Activated T-helper 9 cell treated with anti-CD3 and anti-CD28 coated beads, Interleukin-2, amount 50 U/mL, for 16 hours (primary cell): Measurements from ENCODE around the gene SETBP1.

Experiments
- DNase-seq: peaks from one replicate; pipeline ENCODE4 v3.0.0-alpha.2; 2020; ENCODE audit warnings: low read depth

SETBP1 gene

DNA sequence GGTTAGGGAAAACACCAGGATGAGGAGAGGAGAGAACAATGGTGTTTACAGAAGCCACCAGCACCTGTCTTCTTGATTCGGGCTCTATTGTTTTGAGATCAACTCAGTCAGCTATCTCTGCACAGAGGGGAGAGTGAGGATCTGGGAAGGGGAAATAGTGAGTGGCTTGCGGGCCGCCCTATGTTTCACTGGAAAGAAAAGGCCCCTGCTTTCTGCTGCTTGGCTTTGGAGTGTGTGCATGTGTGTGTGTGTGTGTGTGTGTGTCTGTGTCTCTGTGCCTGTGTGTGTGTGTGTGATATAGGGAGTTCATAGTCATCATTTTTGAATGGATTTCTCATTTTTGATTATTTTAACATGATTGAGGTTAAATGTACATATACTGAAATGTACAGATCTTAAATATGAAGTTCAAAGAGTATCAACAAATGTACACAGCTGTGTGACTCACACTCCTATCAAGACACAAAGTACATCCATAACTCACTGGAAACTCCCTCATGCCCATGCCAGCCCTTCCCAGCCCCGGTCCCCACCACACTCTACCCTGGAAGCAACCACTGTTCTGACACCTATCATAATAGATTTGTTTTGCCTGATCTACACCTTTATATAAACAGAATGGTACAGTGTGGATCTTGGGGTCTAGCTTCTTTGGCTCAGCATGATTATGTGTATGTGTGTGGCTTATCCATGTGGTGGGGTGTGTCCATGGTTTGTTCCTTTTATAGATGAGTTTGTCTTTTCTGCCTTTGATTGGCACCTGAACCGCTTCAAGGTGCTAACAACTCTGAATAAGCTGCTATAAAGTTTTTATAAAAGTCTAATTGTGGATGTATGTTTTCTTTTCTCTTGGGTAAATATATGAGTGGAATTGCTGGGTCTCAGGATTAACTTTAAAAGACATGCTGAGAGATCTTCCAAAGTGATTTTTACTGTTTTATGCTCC, 258.3 kb downstream of the SETBP1 start:
- DNase-seq = no peak

DNA sequence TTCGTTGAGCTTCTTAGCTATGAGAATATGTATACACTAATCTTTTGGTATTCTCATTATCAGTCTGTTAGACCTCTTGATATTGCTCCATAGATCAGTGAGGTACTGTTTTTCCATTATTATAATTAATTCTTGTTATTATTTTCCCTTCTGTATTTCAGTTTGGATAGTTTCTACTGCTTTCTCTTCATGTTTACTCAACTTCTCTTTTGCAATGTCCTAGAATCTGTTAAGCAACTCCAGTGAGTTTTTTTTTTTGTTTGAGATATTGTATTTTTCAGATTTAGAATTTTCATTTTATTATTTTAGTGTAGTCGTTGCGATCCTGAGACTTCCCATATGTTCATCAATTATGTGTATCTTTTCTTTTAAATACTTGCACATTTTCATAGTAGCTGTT, 260.8 kb downstream of the SETBP1 start:
- DNase-seq = no peak

DNA sequence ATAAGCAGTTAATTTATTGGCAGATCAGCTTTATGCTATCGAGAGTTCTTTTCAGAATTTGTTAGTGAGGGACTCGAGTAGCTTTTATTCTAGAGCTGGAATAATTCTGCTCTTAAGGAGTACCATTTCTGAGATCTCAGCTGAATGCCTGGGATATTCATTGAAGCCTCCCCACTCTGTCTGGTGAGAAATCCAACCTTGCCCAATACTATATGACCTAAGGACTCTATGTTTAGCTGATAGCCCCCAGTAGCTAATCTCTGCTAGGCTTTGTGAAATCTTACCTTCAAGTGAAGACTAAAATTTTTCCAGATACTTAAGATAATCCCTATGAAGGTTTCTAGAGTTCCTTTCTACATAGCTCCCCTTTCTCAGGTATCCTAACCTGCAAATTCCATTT, 261.4 kb downstream of the SETBP1 start:
- no peak for DNase-seq

DNA sequence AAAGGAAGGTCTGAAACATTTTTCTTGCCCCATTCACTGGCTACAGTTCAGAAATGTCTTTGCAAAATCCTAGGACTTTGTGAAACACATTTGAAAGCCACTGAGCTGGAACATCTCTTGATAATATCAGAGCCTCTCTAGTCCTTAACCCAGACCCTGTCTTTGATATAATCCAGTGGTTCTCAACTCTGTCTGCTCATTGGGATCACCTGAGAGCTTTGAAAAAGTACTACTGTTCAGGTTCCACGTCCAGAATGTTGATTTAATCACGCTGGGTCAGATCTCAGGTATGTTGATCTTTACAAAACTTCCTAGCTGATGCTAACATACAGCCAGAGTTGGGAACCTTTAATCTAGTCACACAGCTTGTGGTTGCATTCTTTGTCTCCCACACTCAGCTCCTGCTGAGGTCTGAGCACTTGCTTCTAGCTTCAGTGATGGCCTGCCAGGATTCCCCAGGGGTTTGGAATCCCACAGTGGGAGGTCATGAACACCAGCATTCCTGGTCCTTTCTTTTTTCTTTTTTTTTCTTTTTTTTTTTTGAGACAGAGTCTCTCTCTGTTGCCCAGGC, 262.7 kb downstream of the SETBP1 start:
- DNase-seq = no peak

DNA sequence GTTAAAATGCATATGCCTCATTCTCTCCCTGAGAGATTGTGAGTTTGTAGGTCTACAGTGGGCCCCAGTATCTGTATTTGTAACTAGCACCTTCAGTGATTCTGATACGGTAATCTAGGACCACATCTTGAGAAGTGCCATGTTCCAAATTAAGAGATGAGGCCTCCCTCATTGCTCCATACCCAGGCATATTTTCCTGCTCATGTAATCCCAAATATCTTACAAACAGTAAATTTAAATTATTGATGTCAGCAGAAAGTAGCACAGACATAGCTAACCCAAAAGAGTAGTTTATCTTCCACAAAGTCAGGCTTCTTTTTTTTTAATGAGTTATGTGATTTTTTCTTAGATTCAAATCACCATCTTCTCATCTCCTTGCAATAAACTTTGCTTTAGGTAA, 263.8 kb downstream of the SETBP1 start:
- no peak for DNase-seq

DNA sequence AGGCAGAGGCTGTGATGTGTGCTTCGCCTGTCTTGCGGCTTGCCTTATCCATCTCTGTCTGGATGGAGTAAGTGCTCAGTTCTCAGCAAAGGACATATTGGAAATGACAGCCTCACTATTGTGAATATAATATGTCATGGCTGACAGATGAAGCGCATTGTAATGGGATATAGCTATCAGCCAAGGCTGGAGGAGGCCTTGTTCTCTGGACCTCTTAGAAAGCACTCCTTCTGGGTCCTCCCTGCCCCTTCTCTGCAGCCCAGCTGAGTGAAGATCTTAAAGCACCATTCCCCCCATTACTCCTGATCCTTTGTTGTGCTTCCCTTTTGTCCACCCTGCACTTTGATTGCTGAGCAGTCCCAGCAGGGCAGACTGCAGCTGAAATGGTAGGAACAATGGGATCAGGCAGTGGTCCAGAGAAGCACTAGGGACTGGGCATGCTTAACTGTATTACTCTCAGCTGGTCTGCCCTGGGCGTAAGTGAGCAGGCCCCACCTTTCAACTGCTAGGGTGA, 265.3 kb downstream of the SETBP1 start:
- DNase-seq = no peak

DNA sequence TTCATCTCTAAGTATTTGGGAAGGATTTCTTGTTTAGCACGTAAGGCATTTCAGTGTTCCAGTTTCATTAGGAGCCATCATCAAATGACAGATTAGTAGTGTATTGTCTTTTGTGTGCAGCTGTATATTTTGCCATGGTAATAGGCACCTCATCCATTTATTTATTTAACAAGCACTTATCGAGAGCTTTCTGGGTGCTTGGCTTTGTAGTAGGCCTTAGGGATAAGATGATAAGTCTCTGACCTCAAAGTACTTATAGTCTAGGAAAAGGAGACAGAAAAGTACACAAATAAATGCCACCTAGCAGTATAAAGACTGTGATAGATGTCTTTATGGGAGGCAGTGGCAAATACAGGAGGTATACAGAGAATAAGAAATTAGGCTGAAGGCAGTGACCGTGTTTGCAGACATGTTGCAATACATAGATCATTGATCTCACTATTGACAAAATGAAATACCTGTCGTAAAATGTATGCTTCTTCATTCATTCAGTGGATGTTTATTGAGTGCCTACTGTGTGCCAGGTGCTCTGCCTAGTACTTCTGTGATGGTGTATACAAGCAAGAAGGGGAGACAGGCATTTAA, 265.9 kb downstream of the SETBP1 start:
- DNase-seq = no peak

DNA sequence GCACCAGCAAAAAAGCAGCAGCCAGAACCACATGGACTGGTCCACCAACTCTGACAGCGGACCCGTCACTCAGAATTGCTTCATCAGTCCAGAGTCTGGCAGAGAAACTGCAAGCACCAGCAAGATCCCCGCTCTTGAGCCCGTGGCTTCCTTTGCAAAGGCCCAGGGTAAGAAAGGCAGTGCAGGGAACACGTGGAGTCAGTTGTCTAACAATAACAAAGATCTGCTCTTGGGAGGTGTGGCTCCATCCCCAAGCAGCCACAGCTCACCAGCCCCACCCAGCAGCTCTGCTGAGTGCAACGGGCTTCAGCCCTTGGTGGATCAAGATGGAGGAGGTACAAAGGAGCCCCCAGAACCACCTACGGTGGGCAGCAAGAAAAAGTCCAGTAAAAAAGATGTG, 269.3 kb downstream of the SETBP1 start:
- no peak for DNase-seq

DNA sequence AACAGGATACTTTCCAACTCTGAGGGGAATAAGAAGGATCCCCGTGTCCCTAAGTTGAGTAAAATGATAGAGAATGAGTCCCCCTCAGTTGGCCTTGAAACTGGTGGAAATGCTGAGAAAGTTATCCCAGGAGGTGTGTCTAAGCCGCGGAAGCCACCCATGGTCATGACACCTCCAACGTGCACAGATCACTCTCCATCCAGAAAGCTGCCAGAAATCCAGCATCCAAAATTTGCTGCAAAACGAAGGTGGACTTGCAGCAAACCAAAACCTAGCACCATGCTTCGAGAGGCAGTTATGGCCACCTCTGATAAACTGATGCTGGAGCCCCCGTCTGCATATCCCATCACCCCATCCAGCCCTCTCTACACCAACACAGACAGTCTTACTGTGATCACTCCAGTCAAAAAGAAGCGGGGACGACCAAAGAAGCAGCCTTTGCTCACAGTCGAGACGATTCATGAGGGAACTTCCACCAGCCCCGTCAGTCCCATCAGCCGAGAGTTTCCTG, 270.1 kb downstream of the SETBP1 start:
- DNase-seq = no peak

DNA sequence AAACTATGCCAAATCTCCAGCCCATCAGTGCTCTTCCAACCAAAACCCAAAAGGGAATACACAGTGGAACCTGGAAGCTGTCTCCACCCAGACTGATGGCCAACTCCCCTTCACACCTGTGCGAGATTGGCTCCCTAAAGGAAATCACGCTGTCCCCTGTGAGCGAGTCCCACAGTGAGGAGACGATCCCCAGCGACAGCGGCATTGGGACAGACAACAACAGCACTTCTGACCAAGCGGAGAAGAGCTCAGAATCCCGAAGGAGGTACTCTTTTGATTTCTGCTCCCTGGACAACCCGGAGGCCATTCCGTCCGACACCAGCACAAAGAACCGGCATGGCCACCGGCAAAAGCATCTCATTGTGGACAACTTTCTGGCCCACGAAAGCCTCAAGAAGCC, 271.1 kb downstream of the SETBP1 start:
- no peak for DNase-seq

DNA sequence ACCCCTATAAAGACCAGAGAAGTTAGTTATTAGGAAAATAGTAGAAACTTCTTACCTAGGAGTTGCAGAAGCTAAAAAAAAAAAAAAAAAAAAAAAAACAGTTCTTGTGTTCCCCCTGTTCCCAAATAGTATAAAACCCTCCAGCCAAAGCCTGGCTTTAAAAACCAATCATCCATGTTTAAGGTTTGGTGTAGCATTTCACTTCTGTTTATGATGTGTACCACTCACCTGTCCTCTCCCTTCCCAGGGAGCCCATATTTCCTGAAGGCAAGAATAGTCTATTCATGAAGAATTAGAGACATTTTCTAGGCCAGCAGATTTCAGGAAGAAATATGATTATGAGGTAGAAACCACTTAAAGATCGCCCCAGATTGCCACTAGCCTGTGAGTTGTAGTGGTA, 273.6 kb downstream of the SETBP1 start:
- no peak for DNase-seq

DNA sequence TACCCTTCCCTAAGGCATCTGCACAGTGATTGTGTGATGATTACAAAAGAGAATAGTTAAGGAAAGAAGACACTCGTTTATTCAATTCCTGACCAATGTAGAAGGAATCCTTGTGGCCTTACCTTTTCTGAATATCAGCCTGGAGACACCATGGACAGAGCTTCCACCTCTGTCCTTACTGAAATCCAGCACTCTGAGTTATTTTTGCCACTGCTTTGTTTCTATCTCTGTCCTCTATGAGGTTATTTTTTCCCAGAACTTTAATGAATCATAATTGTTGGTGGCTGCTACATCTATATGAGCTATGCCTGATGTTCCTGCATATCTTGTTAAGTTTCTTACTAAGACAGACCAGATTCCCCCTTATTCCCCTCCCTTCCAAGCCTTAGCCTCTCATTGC, 275.1 kb downstream of the SETBP1 start:
- no peak for DNase-seq

DNA sequence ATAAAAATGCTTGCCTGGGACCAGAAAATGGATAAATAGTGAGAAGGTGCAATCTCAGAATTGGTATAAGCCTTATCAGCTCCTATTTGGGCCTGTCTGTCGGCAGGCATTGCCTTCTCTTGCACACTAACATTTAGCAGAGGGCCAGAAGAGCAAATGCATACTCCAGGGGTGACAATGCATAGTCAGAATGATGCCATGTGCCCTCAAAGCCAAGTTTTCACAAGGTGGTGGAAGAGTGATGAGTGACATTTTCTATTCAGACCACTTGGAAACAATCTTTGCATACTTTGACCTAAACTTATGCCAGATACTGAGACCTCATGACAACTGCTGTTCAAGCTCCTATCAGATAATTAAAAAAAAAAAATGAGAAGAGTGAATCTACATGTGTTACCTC, 276.3 kb downstream of the SETBP1 start:
- no peak for DNase-seq

DNA sequence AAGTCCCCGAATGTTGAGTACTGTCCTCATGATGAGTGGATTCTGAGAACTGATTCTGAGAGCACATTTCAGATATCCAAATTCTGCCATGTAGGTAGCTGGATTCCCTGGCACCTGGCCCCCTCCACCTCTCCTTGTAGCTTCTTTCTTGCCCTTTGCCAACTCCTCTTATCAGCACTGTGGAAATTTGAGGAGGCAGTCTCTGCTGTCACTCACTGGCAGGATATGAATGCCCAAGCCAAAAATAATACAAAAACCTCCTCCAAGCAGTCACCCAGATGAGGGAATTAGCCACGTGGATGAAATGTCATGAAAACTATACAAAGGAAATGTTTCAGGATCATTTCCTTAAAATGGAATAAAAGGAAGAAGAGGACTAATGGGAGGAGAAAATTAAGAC, 276.8 kb downstream of the SETBP1 start:
- no peak for DNase-seq

DNA sequence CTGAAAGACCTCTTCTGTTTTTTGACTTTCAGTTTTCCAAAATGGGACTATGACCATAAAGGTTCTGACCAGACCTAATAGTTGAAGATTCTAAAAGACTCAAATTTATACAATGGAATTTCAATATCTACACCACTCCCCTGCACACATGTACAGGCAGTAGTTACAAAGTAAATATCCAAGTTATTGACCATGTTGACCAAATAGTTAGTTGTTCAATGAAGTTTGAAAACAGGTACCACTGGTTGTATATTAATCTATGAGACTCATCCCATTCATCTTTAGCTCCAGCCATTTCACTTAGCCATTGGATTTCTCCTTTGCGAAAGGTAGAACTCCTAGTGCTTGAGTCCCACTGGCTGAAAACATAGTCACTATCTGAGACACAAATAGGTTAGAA, 277.4 kb downstream of the SETBP1 start:
- DNase-seq = no peak

DNA sequence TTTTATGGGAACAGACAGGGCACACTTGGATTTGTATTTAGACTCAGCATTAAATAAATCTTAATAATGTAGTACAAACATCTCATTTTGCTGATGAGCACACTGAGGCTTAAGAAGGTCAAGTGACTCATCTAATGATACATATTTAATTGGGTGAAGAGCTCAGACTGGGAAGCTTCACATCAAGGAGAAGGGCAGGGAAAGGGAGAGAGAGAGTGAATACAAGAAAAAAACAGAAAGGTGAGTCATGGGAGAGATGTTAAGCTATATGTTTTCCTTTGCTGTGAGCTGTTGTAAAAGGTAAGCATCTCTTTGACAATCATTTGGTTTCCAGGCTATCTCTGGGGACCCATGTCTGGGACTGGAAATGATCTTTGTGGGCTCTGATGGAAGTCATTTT, 277.8 kb downstream of the SETBP1 start:
- DNase-seq = no peak

DNA sequence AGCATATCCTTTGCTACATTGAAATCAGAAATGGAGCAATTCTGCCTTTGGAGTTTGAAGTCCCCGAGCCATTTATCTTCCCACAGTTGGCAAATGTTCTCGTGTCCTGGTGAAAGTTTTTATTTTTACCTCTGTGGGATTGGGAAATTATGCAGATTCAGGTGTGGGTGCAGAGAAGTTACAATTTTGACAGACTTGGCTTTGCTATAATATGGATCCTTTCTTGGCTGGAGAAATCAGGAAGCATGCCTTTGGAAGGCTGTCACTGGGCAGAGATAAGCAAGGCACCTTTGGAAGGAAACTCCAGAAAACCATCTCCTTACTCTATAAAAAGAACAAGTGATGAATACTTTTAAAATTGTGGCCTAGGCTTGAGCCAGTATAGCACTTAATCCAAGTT, 278.3 kb downstream of the SETBP1 start:
- DNase-seq = no peak

DNA sequence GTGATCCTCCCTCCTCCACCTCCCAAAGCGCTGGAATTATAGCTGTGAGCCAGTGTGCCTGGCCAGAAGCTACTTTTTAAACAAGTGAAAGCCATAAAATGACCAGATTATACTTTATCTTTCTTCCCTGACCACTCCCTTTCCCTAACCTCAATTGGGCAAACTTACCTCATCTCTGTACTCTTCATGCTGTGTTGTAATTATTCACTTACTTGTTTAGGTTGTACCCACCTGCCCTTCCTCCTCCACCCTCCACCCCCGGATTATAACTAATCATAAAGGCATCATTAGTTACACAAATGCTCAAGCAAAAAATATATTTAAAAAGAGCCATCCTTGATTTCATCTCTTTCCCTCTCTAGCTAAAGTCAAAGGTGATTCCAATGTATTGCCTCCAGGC, 279.9 kb downstream of the SETBP1 start:
- DNase-seq = no peak

DNA sequence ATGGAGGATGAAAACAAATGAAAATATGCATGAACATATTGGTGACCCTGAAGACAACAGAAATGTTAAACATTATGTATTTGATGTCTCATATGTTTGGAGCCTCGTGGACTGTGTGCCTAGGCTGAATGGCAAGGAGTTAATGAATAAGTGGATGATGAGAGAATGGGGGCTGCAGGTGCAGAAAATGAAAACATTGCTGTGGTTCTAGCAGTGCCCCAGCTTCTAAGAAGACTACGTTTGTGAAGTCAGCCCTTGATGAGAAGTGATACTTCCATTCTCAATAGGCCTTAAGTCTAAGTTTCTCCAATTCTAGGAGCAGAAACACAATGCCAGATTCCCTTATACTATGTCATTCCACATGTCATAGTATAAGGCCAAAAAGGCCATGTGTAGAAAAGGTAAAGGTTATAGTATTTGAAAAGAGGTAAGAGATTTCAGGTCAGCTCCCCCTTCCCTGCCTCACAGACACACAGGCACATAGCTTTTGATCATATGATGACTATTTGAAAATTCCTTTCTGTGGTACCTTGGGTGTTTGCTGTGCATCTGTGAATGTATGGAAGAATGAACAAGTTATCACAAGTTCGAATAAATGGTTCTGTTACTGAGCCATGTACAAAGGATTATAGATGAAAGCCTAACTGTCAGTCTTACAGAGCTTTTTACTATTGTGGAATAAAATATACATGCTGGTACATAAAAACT, 280.8 kb downstream of the SETBP1 start:
- no peak for DNase-seq

DNA sequence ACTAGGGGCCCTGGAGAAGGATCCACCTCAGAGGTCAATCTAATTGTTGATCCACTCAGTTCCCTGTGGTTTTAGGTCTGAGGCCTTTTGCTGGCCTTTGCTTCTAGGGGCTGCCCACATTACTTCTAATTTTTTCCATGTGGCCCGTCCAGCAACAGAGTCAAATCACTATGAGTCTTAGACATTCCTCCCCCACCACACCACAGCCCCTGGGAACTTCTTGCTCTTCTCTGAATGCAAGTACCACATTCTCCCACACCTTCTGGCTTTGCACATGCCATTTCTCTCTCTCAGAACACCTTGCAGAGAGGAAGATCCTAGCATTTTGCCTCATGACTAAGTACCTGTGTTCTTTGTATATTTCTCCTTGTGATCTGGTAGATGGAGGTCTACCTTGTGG, 286.9 kb downstream of the SETBP1 start:
- no peak for DNase-seq

DNA sequence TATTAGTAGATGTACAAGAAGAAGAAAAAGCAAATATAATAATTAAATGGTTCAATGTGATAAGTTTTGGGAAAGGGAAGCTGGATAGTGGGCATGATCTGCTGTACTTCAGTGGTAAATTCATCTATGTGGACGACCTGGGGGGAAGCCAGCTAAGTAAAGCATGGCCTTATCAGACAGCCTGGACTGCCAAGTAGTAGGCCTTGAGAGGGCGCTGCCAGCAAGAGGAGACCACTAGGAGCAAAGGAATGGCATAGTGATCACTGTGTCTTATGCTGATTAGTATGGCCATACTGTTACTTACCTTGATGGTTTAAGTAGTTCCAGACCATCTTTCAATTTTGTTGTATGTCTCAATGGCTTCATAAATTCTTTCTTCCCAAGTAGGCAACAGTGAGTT, 287.6 kb downstream of the SETBP1 start:
- no peak for DNase-seq

DNA sequence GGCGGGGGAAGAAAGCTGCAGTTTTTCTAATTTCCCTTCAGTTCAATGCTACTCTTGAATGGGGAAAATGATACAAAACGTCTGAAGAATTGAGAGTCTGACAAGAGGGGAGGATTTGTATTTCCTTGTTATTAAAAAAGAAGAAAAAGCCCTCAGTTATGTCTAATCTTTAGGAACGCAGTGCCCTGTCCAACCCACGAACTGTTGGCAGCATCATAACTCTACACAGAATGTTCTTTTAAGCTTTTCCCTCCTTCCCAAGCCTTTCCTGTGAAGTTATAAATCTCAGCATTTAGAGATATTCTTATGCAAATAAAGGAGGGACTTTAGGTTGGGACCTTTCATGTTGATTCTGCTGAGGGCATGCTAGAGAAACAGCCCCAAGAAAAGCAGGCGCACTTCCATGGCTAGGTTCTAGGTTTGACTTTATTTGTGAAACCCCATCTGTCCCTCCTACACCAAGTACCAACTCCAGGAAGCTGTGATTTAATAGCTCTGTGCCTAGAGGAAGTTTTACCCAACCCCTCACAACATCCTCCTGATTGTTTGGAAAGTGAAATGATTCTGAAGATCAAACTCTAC, 288.6 kb downstream of the SETBP1 start:
- DNase-seq = no peak
